ENCODE measurements around the gene CNPY3.
A peak's percentile ranks its signal among the peaks of the same experiment; 100 is the strongest.
"Not testable (repeated sequence)": the region's sequence is repeated elsewhere in the genome, so short reads cannot be mapped to it uniquely, and the experiment has no call there.

The CNPY3 gene

GRCh38 chr6:42947950-42948349 lies 18.7 kb downstream of the CNPY3 start:
- ATAC-seq (ENCODE audit: insufficient read depth, low read depth) (no peak), DNase-seq (no peak)
- no peaks in the 10 kb centered on the region for H4K20me1 ChIP-seq (ENCODE audit: insufficient read depth, low read length)
- H3K79me2 ChIP-seq (ENCODE audit: insufficient read depth, low read length), result no peaks in the 10 kb centered on the region
- no peak for TF ChIP-seq EZH2 (IDR thresholded peaks at IDR 0.05; ENCODE audit: borderline replicate concordance, low read depth, low read length, severe bottlenecking)
- TF ChIP-seq, protein P1, sequence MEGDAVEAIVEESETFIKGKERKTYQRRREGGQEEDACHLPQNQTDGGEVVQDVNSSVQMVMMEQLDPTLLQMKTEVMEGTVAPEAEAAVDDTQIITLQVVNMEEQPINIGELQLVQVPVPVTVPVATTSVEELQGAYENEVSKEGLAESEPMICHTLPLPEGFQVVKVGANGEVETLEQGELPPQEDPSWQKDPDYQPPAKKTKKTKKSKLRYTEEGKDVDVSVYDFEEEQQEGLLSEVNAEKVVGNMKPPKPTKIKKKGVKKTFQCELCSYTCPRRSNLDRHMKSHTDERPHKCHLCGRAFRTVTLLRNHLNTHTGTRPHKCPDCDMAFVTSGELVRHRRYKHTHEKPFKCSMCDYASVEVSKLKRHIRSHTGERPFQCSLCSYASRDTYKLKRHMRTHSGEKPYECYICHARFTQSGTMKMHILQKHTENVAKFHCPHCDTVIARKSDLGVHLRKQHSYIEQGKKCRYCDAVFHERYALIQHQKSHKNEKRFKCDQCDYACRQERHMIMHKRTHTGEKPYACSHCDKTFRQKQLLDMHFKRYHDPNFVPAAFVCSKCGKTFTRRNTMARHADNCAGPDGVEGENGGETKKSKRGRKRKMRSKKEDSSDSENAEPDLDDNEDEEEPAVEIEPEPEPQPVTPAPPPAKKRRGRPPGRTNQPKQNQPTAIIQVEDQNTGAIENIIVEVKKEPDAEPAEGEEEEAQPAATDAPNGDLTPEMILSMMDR (IDR thresholded peaks at IDR 0.05; ENCODE audit: borderline replicate concordance, extremely low read depth, low read length, poor library complexity, severe bottlenecking), result no peak
- H3K9me3 ChIP-seq (ENCODE audit: insufficient read depth, low read length, severe bottlenecking), result no peaks in the 10 kb centered on the region
- H2AFZ ChIP-seq (ENCODE audit: low read depth, low read length), result no peak overlapping the region
- H3K9ac ChIP-seq (ENCODE audit: low read depth, low read length), result no peak overlapping the region
- H3K27ac ChIP-seq (ENCODE audit: low read length), result no peak overlapping the region
- no peaks in the 10 kb centered on the region for H3K27me3 ChIP-seq (ENCODE audit: insufficient read depth, low read length, poor library complexity)
- peaks cover 17% of the 10 kb centered on the region for H3K36me3 ChIP-seq (ENCODE audit: insufficient read depth, low read length)
- no peak overlapping the region for H3K4me3 ChIP-seq (ENCODE audit: low read depth in 1 of 2, low read length in 2 of 2)
- no peak overlapping the region for H3K4me2 ChIP-seq (ENCODE audit: insufficient read depth, low read length)
- no peaks in the 10 kb centered on the region for H3K4me1 ChIP-seq (ENCODE audit: insufficient read depth, low read length)

DNA sequence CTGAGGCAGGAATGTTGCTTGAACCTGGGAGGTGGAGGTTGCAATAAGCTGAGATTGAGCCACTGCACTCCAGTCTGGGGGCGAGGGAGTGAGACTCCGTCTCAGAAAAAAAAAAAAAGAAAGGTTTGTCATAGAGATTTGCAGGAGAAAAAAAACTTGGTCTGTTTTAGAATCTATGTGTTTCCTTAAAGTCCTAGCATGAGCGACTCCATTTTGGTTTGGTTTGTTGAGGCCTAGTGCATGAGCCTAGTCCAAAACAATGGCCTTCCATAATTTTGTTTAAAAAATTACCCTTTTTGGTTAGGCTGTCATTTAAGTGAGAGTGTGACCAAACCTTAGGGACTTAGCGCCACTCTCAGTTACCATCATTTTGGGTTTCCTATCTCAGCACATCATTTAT lies 23.1 kb downstream of the CNPY3 start:
- no peaks in the 10 kb centered on the region for H3K36me3 ChIP-seq (ENCODE audit: insufficient read depth, low read length)
- H4K20me1 ChIP-seq (ENCODE audit: insufficient read depth, low read length), result no peaks in the 10 kb centered on the region
- H3K4me3 ChIP-seq (ENCODE audit: low read depth in 1 of 2, low read length in 2 of 2), result no peak overlapping the region
- no peak for ATAC-seq (ENCODE audit: insufficient read depth, low read depth)
- no peak overlapping the region for H2AFZ ChIP-seq (ENCODE audit: low read depth, low read length)
- no peak overlapping the region for H3K9ac ChIP-seq (ENCODE audit: low read depth, low read length)
- TF ChIP-seq, protein P1 (IDR thresholded peaks at IDR 0.05; ENCODE audit: borderline replicate concordance, extremely low read depth, low read length, poor library complexity, severe bottlenecking), result no peak
- TF ChIP-seq EZH2 (IDR thresholded peaks at IDR 0.05; ENCODE audit: borderline replicate concordance, low read depth, low read length, severe bottlenecking), result no peak
- no peaks in the 10 kb centered on the region for H3K9me3 ChIP-seq (ENCODE audit: insufficient read depth, low read length, severe bottlenecking)
- H3K27ac ChIP-seq (ENCODE audit: low read length), result no peak overlapping the region
- no peaks in the 10 kb centered on the region for H3K27me3 ChIP-seq (ENCODE audit: insufficient read depth, low read length, poor library complexity)
- DNase-seq, result no peak
- H3K4me1 ChIP-seq (ENCODE audit: insufficient read depth, low read length), result no peaks in the 10 kb centered on the region
- H3K4me2 ChIP-seq (ENCODE audit: insufficient read depth, low read length), result no peak overlapping the region
- H3K79me2 ChIP-seq (ENCODE audit: insufficient read depth, low read length), result no peaks in the 10 kb centered on the region

GRCh38 chr6:42954405-42954804 lies 25.1 kb downstream of the CNPY3 start:
- H3K27me3 ChIP-seq (ENCODE audit: insufficient read depth, low read length, poor library complexity); H3K9ac ChIP-seq (ENCODE audit: low read depth, low read length); H3K4me3 ChIP-seq (ENCODE audit: low read depth in 1 of 2, low read length in 2 of 2); H3K4me2 ChIP-seq (ENCODE audit: insufficient read depth, low read length); H3K79me2 ChIP-seq (ENCODE audit: insufficient read depth, low read length); H4K20me1 ChIP-seq (ENCODE audit: insufficient read depth, low read length); DNase-seq; H3K36me3 ChIP-seq (ENCODE audit: insufficient read depth, low read length); H3K27ac ChIP-seq (ENCODE audit: low read length); H2AFZ ChIP-seq (ENCODE audit: low read depth, low read length); H3K4me1 ChIP-seq (ENCODE audit: insufficient read depth, low read length); H3K9me3 ChIP-seq (ENCODE audit: insufficient read depth, low read length, severe bottlenecking); ATAC-seq (ENCODE audit: insufficient read depth, low read depth): not testable (repeated sequence)

- H3K79me2 ChIP-seq (ENCODE audit: insufficient read depth, low read length), result no peaks in the 10 kb centered on the region
- no peak for ATAC-seq (ENCODE audit: insufficient read depth, low read depth)
- no peak for DNase-seq
These were observed 28.8 kb downstream of the CNPY3 start for GRCh38 chr6:42958125-42958524.

More at GRCh38 chr6:42958125-42958524, 28.8 kb downstream of the CNPY3 start:
- TF ChIP-seq, protein P1 (IDR thresholded peaks at IDR 0.05; ENCODE audit: borderline replicate concordance, extremely low read depth, low read length, poor library complexity, severe bottlenecking), result peak; percentile 25
- no peak for TF ChIP-seq EZH2 (IDR thresholded peaks at IDR 0.05; ENCODE audit: borderline replicate concordance, low read depth, low read length, severe bottlenecking)
- H3K4me2 ChIP-seq (ENCODE audit: insufficient read depth, low read length), result no peak overlapping the region
- no peak overlapping the region for H3K4me3 ChIP-seq (ENCODE audit: low read depth in 1 of 2, low read length in 2 of 2)
- no peaks in the 10 kb centered on the region for H3K9me3 ChIP-seq (ENCODE audit: insufficient read depth, low read length, severe bottlenecking)
- no peaks in the 10 kb centered on the region for H4K20me1 ChIP-seq (ENCODE audit: insufficient read depth, low read length)
- H3K36me3 ChIP-seq (ENCODE audit: insufficient read depth, low read length), result 0 out of 2 replicates have a peak, but pooled peaks cover 2% of the 10 kb centered on the region
- no peak overlapping the region for H3K27ac ChIP-seq (ENCODE audit: low read length)
- no peak overlapping the region for H2AFZ ChIP-seq (ENCODE audit: low read depth, low read length)
- H3K9ac ChIP-seq (ENCODE audit: low read depth, low read length), result no peak overlapping the region
- no peaks in the 10 kb centered on the region for H3K4me1 ChIP-seq (ENCODE audit: insufficient read depth, low read length)
- H3K27me3 ChIP-seq (ENCODE audit: insufficient read depth, low read length, poor library complexity), result no peaks in the 10 kb centered on the region
